HG02885 (cell line): ENCODE data around the gene OR5D16.
"Not testable (repeated sequence)": the region's sequence is repeated elsewhere in the genome, so short reads cannot be mapped to it uniquely, and the experiment has no call there.

Source experiments
- ATAC-seq: cut with Tn5 transposase; IDR thresholded peaks from one replicate; pipeline ENCODE4 v1.9.1; 2021; ENCODE audit warnings: mild to moderate bottlenecking; ENCODE audit not compliant: unreplicated experiment, poor library complexity

OR5D16 gene

GRCh38 chr11:55838452-55838851 lies at the start of gene OR5D16:
TSS of gene OR5D16 (plus strand) at chr11:55838752. CDS start at chr11:55838752, 0 bp downstream.
- no peak for ATAC-seq

GRCh38 chr11:55791606-55792005 lies 46.9 kb upstream of the OR5D16 start:
- ATAC-seq: no peak

- no peak for ATAC-seq
Measured at GRCh38 chr11:55793321-55793720, 45.2 kb upstream of the OR5D16 start.

- ATAC-seq: no peak
Measured at GRCh38 chr11:55795256-55795655, 43.3 kb upstream of the OR5D16 start, which contains the start of gene OR5D14. TSS of gene OR5D14 (plus strand) at chr11:55795556. CDS start at chr11:55795556, 0 bp downstream.

GRCh38 chr11:55806248-55806647 lies 32.3 kb upstream of the OR5D16 start:
- no peak for ATAC-seq

GRCh38 chr11:55811067-55811466 lies 27.5 kb upstream of the OR5D16 start, which contains the start of gene OR5L1:
TSS of gene OR5L1 (plus strand) at chr11:55811367. CDS start at chr11:55811467, 100 bp downstream.
- ATAC-seq: no peak

GRCh38 chr11:55819330-55819729 lies 19.2 kb upstream of the OR5D16 start, which contains the start of gene OR5D18:
TSS of gene OR5D18 (plus strand) at chr11:55819630. CDS start at chr11:55819630, 0 bp downstream.
- no peak for ATAC-seq

- no peak for ATAC-seq
Measured at GRCh38 chr11:55826919-55827318, 11.6 kb upstream of the OR5D16 start, which contains the start of gene OR5L2. TSS of gene OR5L2 (plus strand) at chr11:55827219. CDS start at chr11:55827219, 0 bp downstream.

DNA sequence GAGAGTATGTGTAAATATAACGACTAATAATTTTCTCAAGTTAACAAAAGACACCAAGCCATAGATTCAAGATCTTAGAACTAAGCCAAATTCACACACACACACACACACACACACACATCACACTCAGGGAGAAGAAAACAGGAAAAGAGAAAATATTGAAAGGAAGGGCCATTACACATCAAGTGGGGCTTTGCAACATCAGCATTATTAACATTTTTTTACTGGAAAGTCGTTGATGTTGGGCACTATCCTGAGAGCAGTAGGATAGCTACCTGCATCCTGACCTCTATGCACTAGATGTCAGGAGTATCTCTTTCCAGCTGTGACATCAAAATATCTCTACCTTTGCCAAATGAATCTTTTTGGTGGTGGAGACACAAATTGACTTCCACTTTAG lies 8.9 kb downstream of the OR5D16 start:
- ATAC-seq: no peak

DNA sequence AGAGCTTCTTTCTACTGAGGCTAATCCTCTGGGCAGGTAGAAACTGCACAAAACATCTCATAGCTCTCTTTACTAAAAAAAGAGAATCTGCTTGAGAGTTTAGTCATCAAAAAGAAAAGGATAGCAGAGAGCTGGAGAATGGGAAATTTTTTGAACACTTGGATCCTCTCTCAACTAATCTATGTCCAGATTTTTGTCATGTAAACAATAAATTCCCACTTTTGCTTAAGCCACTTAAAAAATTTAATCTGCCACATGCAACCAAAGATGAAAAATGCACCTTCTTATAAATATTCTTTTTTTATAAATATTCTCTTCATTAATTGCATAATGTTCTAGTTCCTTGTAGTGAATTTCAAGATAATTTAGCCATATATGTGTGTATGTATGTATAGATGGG lies 10.5 kb downstream of the OR5D16 start:
- ATAC-seq: no peak

DNA sequence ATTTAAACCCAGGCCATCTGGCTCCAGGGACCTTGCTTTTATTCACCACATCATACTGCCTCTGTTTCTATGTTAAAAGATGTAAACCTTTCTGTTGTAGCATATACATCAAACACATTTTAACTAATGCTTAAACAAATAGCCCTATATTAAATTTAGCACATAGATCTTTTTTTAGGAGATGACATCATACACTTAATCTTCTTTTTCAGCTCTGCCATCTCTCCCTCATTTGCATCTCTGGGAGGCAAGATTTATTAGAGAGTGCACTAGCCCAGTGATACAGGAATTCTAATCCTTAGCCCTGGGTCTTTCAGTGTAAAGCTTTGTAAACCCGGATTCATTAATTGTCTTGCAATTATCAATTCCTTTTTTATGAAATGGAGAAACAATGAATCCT lies 13.6 kb downstream of the OR5D16 start:
- no peak for ATAC-seq

DNA sequence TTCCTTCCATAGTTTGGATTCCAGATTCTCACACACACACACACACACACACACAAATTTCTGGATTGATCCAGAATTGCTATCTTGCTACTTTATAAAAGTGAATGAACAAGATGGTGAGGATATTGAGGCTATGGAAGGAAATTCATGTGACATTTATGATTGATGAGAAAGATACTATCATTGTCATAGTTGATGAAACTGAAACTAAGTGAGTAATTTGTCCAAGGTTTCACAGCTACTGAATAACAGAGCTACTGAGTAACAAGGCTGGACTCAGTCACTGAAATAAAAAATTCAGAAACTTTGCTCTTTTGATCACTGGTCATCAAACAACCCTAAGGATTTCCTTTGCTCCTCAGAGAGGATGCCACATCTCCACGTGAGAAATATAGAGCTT lies 16.2 kb downstream of the OR5D16 start:
- no peak for ATAC-seq

DNA sequence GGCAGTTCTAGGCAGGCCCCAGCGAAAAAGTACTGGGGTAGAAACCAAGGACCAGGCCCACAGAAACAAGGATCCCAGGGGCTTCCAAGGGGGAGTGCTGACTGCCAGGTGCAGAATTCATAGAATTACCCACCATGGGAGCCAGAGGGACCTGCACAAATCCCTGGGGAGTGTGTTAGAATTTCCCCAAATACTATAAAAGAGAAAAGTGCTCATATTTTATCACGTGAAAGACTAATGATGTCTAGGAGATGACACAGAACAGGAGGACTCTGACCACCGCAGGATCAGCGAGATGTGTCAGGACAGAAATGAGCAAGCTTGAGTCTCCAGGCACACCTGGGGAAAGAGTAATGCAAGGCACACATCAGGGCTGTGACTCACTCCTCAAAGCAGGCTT lies 28.8 kb downstream of the OR5D16 start:
- ATAC-seq: not testable (repeated sequence)

GRCh38 chr11:55872731-55873130 lies 34.2 kb downstream of the OR5D16 start:
- ATAC-seq: not testable (repeated sequence)

DNA sequence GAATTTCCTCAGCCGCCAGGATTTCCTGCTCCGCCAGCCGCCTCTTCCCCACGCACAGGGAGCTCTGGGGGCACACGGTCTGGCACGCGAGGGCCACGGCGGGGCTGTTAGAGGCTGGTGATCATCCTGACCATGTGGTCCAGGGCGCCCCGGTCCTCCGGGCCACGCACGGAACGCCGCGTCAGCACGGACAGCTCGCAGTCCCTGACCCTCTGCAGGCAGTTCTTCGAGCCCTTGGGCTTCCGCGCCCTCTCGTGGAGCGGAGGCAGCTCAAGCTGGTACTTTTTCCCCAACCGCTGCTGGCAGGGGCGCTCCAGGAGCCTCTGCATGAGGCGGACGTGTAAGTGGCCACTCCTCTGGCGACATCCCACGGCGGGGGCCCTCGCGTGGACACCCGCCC lies 34.6 kb downstream of the OR5D16 start:
- ATAC-seq: not testable (repeated sequence)

DNA sequence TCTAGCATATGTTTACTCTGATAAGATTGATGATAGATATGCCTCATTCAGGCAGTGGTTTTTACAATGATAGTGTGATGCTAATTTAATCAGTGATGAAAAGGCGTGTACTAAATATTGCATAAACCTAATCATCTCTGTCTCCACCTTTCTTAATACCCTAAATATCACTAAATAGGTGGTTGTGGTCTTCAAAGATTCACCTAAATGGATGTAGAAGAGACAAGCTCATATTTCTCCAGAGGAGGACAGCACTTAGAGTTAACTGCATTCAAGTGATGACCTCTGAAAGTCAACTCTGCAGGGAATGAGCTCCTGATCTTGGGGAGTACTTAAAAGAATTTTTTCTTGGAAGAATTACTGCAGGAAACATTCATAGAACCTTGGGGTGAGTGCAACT lies 44.4 kb downstream of the OR5D16 start, which contains the start of gene TRIM51:
TRIM51 (plus strand) TSS at position 301 of the 400 bp plus-strand sequence. CDS start 2,132 bp downstream, outside the sequence.
- not testable (repeated sequence) for ATAC-seq

GRCh38 chr11:55884995-55885394 lies 46.4 kb downstream of the OR5D16 start:
- ATAC-seq: not testable (repeated sequence)

DNA sequence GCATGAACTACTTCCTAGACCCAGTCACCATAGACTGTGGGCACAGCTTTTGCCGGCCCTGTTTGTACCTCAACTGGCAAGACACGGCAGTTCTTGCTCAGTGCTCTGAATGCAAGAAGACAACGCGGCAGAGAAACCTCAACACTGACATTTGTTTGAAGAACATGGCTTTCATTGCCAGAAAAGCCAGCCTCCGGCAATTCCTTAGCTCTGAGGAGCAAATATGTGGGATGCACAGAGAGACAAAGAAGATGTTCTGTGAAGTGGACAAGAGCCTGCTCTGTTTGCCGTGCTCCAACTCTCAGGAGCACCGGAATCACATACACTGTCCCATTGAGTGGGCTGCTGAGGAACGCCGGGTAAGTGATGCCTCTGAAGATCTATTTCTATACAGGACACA lies 46.9 kb downstream of the OR5D16 start:
- not testable (repeated sequence) for ATAC-seq
